ENCODE data around the gene SOCS1.

SOCS1 gene

GRCh38 chr16:11285842-11286241 lies 29.8 kb upstream of the SOCS1 start:
- DNase-seq (ENCODE audit: low read depth), result no peak

GRCh38 chr16:11283820-11284248 lies 27.8 kb upstream of the SOCS1 start:
- DNase-seq (ENCODE audit: low read depth), result peak; percentile 40

- DNase-seq (ENCODE audit: low read depth), result no peak
These were observed 24.9 kb upstream of the SOCS1 start, which contains the start of gene PRM1 for GRCh38 chr16:11280616-11281522. Gene PRM1, minus strand, starts transcription at chr16:11281330. Its CDS starts 92 bp downstream, at chr16:11281238.

- DNase-seq (ENCODE audit: low read depth), result no peak
These were observed 23.0 kb upstream of the SOCS1 start for GRCh38 chr16:11278681-11279628.

GRCh38 chr16:11277607-11278337 lies 21.8 kb upstream of the SOCS1 start:
- no peak for DNase-seq (ENCODE audit: low read depth)

GRCh38 chr16:11276896-11277593 lies 21.0 kb upstream of the SOCS1 start:
- DNase-seq (ENCODE audit: low read depth), result no peak

- no peak for DNase-seq (ENCODE audit: low read depth)
These were observed 20.3 kb upstream of the SOCS1 start, which contains the start of gene PRM2 for GRCh38 chr16:11276143-11276895. Gene PRM2, minus strand, starts transcription at chr16:11276480. Its CDS starts 110 bp downstream, at chr16:11276370.

- DNase-seq (ENCODE audit: low read depth), result no peak
These were observed 19.0 kb upstream of the SOCS1 start for GRCh38 chr16:11274964-11275363.

- DNase-seq (ENCODE audit: low read depth), result peak; percentile 48
These were observed 17.8 kb upstream of the SOCS1 start for GRCh38 chr16:11273721-11274324.

GRCh38 chr16:11272921-11273720 lies 17.1 kb upstream of the SOCS1 start, which contains the start of gene PRM3:
Gene PRM3, minus strand, starts transcription at chr16:11273629. Its CDS starts 34 bp downstream, at chr16:11273595.
- DNase-seq (ENCODE audit: low read depth), result no peak

- DNase-seq (ENCODE audit: low read depth), result no peak
These were observed 16.5 kb upstream of the SOCS1 start for GRCh38 chr16:11272484-11272883.

- DNase-seq (ENCODE audit: low read depth), result no peak
These were observed 15.6 kb upstream of the SOCS1 start for GRCh38 chr16:11271610-11272009.

GRCh38 chr16:11270602-11271162 lies 14.7 kb upstream of the SOCS1 start:
- no peak for DNase-seq (ENCODE audit: low read depth)

GRCh38 chr16:11268921-11269375 lies 12.9 kb upstream of the SOCS1 start, which contains the start of gene TNP2:
Gene TNP2, minus strand, starts transcription at chr16:11269325. Its CDS starts 63 bp downstream, at chr16:11269262.
- DNase-seq (ENCODE audit: low read depth), result no peak

GRCh38 chr16:11265124-11265523 lies 9.1 kb upstream of the SOCS1 start:
- DNase-seq (ENCODE audit: low read depth), result no peak

GRCh38 chr16:11264155-11264832 lies 8.3 kb upstream of the SOCS1 start:
- DNase-seq (ENCODE audit: low read depth), result no peak

GRCh38 chr16:11263737-11264136 lies 7.7 kb upstream of the SOCS1 start:
- no peak for DNase-seq (ENCODE audit: low read depth)

GRCh38 chr16:11262915-11263314 lies 6.9 kb upstream of the SOCS1 start:
- no peak for DNase-seq (ENCODE audit: low read depth)
